Measurements from ENCODE around the gene WDSUB1.

Gene WDSUB1

DNA sequence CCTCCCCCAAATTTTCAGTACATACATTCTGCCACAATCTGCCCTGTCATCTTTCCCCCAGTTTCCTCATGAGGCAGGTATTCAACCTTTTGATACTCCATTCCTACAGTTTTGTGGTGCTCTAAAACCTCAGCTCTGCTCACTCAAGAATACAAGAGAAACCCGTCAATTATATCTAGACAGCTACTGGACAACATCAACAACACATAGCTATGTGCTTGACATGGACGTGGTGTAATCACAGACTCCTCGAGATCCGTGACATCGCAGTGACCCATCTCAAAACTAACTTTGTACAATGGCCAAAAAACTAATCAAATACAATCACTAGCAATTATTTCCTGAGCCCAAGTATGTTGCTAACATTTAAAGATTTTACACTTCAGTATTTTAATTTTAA lies 23.6 kb downstream of the WDSUB1 start:
- TF ChIP-seq, protein P1, sequence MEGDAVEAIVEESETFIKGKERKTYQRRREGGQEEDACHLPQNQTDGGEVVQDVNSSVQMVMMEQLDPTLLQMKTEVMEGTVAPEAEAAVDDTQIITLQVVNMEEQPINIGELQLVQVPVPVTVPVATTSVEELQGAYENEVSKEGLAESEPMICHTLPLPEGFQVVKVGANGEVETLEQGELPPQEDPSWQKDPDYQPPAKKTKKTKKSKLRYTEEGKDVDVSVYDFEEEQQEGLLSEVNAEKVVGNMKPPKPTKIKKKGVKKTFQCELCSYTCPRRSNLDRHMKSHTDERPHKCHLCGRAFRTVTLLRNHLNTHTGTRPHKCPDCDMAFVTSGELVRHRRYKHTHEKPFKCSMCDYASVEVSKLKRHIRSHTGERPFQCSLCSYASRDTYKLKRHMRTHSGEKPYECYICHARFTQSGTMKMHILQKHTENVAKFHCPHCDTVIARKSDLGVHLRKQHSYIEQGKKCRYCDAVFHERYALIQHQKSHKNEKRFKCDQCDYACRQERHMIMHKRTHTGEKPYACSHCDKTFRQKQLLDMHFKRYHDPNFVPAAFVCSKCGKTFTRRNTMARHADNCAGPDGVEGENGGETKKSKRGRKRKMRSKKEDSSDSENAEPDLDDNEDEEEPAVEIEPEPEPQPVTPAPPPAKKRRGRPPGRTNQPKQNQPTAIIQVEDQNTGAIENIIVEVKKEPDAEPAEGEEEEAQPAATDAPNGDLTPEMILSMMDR (IDR thresholded peaks at IDR 0.05): no peak

DNA sequence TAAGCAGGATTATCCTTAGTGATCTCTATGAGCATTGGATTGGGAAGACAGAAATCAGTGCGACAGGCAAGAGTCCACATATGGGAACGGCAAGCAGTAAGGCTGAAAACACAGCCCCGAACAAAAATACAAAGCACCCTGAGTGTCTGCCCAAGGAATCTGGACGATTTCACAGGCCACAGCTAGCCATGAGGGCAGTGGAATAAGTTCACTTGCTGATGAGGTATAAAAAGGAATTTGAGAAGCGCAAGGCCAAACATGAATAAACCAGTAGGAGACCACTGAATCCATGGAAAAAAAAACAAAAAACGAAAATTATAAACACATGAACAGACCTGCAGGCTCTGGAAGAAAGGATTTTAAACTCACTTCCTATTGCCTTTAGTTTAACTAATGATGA lies 24.3 kb downstream of the WDSUB1 start:
- TF ChIP-seq, protein P1 (IDR thresholded peaks at IDR 0.05): no peak

DNA sequence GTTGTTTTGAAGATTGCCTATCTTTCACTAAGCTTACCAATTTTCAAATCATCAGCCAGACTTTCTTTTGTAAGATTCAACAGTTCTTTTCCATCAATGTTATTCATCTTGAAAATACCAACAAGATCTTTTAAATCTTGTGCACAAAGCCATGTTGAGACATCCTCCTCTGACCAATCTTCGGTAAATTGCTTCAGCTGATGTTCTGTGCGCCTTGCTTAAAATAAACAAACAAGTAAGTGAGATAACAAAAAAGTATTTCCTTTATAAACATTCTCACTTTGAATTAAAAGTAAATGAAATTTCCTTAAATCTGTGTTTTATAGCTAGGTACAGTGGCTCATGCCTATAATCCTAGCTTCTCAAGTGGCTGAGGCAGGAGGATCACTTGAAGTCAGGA lies 30.3 kb downstream of the WDSUB1 start:
- TF ChIP-seq, protein P1 (IDR thresholded peaks at IDR 0.05): no peak

DNA sequence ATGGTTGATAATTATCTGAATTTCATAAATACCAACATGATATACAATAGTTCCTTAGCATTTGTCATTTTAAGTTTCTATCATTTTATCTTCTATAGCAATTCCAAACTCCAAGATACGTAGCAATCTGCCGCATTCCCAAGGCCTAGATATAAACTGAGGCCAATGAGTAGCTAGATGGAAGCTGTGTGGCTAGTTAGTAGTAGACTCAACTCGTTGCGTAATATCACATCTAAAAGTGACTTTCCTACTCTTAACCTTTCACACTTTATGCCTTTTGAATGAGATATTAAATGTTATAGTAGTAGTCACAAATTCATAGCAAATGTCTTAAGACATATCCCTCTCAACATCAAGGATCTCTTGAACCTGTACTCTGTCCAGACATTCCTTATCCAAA lies 33.6 kb downstream of the WDSUB1 start:
- TF ChIP-seq, protein P1 (IDR thresholded peaks at IDR 0.05): no peak

DNA sequence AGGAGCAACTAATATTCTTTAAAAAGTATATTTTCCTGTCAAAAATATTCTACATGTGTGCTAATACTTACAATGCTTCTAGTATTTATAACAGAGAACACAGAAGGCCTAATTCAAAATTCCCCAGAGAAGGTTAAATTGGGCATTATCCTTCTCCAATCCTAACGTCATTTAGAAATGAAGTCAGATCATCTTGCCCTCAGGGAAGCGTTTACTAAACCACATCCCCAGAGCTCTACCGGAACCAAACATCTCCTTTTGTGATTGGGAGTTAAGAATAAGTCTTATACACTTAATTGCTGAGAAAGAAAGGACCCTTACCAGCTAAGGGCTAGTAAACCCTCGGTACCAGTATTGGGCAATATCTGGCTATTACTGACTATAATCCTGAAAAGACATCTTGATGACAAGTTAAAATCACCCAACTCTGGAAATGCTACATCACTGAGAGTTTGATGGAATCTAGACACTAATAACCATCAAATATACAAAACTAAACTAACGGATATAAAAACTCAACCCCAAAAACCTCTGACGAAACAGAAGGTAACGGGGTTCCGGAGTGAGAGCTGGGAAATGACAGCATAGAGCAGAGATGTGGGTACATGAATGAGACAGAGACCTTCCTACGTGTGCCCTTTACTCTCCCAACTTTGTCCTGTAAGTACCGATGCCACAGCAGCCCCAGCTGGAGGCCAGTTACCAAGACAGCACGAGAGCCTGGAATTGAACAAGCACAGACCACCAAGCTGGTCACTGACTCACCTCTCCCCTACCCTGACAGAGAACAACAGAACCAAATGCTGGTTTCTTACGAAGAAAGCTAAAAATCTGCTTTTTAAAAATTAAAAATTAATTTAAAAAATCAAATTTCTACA lies 35.0 kb downstream of the WDSUB1 start:
- TF ChIP-seq, protein P1 (IDR thresholded peaks at IDR 0.05): no peak

DNA sequence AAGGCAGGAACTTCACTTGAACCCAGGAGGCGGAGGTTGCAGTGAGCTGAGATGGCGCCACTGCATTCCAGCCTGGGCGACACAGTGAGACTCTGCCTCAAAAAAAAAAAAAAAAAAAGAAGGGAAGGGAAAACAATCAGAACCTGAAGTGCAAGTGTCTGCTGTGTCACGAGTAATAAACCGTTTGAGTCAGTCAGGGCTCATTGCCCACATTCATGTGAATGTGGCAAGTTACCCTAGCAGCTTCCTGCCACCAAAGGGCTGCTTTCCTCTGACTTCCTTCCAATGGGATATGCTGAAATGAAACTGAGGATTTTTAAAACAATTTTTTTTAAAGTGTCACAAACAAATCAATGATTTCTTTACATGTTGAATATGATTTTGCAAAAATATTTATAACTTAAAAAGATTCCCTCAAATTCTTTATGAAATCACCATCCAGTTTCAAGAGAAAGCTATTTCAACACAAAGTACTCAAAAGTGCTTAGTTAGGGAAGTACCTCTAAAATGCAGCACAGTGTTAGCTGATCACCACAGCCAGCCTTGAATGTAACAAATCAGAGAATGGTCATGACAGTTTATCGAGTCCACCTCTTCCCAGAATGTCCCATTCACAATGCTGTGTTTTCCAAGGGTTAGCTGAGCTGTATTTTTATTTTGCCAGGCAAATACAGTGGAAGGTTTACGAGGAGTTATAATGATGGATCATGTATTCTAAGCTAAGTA lies 36.4 kb downstream of the WDSUB1 start:
- TF ChIP-seq, protein P1 (IDR thresholded peaks at IDR 0.05): no peak

DNA sequence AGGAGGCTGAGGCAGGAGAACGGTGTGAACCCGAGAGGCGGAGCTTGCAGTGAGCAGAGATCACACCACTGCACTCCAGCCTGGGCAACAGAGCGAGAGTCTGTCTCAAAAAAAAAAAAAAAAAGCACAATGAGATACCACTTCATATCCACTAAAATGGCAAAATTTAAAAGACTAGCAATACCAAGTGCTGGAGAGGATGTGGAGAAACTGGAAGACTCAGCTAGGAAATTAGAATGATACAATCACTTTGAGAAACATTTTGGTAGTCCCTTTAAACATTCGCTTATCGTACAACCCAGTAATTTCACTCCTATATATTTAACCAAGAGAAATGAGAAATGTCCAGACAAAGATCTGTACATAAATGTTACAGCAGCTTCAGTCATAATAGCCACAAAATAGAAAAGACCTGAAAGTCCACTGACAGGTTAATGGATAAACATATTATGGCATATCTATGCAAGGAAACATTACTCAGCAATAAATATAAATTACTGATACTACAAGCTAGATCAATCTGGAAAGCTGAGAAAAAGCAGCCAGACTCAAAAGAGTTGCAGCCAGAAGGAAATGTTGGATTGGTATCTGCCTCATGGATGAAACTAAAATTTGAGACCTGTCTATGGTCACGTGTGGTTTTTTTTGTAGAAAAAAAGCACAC lies 40.0 kb downstream of the WDSUB1 start:
- TF ChIP-seq, protein P1 (IDR thresholded peaks at IDR 0.05): no peak
